RWPE2 (cell line): ENCODE results near the gene PCDHGA3.

Experiments
- ATAC-seq: fragments of 200-7000 bp; cut with Tn5 transposase; 3 replicates; pipeline ENCODE4 v1.9.1; 2021; ENCODE audit warnings: low read depth
- DNase-seq: peaks from one replicate; pipeline ENCODE4 v3.0.0-alpha.2; 2020; ENCODE audit warnings: low spot score
- H3K27ac ChIP-seq: fragments of 450-650 bp; 2 replicates; pipeline ENCODE4 v1.5.1; 2017; ENCODE audit warnings: mild to moderate bottlenecking; ENCODE audit not compliant: poor library complexity, severe bottlenecking
- H3K27me3 ChIP-seq: fragments of 250-450 bp; sonication (Bioruptor Pico); 2 replicates; pipeline ENCODE4 v1.5.1; 2021; ENCODE audit warnings: mild to moderate bottlenecking, moderate library complexity; ENCODE audit not compliant: insufficient read depth, poor library complexity, severe bottlenecking
- H3K36me3 ChIP-seq: fragments of 250-450 bp; sonication (Bioruptor Pico); 2 replicates; pipeline ENCODE4 v1.5.1; 2020; ENCODE audit warnings: low read depth, mild to moderate bottlenecking, moderate library complexity
- H3K4me1 ChIP-seq: fragments of 250-450 bp; sonication (Bioruptor Pico); 2 replicates; pipeline ENCODE4 v1.5.1; 2021; ENCODE audit warnings: mild to moderate bottlenecking, moderate library complexity; ENCODE audit not compliant: insufficient read depth, poor library complexity, severe bottlenecking
- H3K4me3 ChIP-seq: fragments of 250-450 bp; sonication (Bioruptor Pico); 2 replicates; pipeline ENCODE4 v1.5.1; 2021; ENCODE audit warnings: mild to moderate bottlenecking, moderate library complexity; ENCODE audit not compliant: severe bottlenecking
- H3K9me3 ChIP-seq: fragments of 250-450 bp; sonication (Bioruptor Pico); 2 replicates; pipeline ENCODE4 v1.5.1; 2021; ENCODE audit warnings: mild to moderate bottlenecking, moderate library complexity; ENCODE audit not compliant: severe bottlenecking
- CTCF ChIP-seq: fragments of 450-650 bp; IDR thresholded peaks from one replicate; pipeline ENCODE4 v1.5.1; 2017; ENCODE audit warnings: mild to moderate bottlenecking, moderate library complexity; ENCODE audit not compliant: poor library complexity, severe bottlenecking

Gene PCDHGA3

DNA sequence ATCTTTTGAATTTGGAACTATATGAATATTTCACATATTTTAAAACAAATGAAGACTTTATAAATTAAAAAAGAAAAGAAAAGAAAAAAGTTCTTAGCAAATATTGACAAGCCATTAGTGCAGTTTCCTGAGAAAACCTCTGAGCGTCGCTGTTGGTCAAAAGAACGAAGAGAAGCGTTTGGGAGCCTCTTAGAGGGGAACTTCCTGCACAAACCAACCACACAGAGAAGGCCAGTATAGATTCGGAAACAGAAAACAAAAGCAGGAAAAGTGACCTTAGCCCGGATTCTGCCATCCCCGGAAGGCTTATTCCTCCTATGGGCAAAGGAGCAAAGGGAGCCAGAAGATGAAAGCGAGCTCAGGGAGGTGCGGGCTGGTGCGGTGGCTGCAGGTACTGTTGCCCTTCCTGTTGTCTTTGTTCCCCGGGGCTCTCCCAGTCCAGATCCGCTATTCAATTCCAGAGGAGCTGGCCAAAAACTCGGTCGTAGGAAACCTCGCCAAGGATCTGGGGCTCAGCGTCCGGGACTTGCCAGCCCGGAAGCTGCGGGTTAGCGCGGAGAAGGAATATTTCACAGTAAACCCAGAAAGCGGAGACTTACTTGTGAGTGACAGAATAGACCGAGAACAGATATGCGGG, 16.3 kb downstream of the PCDHGA3 start, which contains the start of gene PCDHGB2:
Gene PCDHGB2, plus strand, starts transcription at position 205 of the 637 bp plus-strand sequence. Its CDS starts 142 bp downstream, at position 347.
- ATAC-seq = peak; percentile 46; the same call in 1 of the 3 replicates
- H3K27me3 ChIP-seq = peaks cover 91% of the 10 kb centered on the region
- peak within 1 kb of the TSS; percentile 18 for H3K4me3 ChIP-seq
- H3K9me3 ChIP-seq = peaks cover 12% of the 10 kb centered on the region
- H3K4me1 ChIP-seq = peaks cover 3% of the 10 kb centered on the region
- no peak within 1 kb of the TSS for H3K27ac ChIP-seq
- DNase-seq = no peak
- no peaks in the 10 kb centered on the region for H3K36me3 ChIP-seq
- peak; percentile 60 for TF ChIP-seq CTCF

GRCh38 chr5:141360685-141361084, 17.1 kb downstream of the PCDHGA3 start:
- no peak overlapping the region for H3K4me3 ChIP-seq
- H3K27ac ChIP-seq = no peak overlapping the region
- peaks cover 95% of the 10 kb centered on the region for H3K27me3 ChIP-seq
- H3K36me3 ChIP-seq = no peaks in the 10 kb centered on the region
- H3K9me3 ChIP-seq = peaks cover 18% of the 10 kb centered on the region
- no peak for TF ChIP-seq CTCF
- ATAC-seq (no peak), DNase-seq (no peak)
- H3K4me1 ChIP-seq = peaks cover 3% of the 10 kb centered on the region

- ATAC-seq = no peak
- Histone ChIP-seq H3K4me1 (peaks cover 3% of the 10 kb centered on the region), H3K27me3 (peaks cover 97% of the 10 kb centered on the region), H3K27ac (no peak overlapping the region), H3K36me3 (no peaks in the 10 kb centered on the region), H3K4me3 (no peak overlapping the region), H3K9me3 (peaks cover 18% of the 10 kb centered on the region)
- no peak for TF ChIP-seq CTCF
- no peak for DNase-seq
These were observed 19.1 kb downstream of the PCDHGA3 start for GRCh38 chr5:141362719-141363118.

DNA sequence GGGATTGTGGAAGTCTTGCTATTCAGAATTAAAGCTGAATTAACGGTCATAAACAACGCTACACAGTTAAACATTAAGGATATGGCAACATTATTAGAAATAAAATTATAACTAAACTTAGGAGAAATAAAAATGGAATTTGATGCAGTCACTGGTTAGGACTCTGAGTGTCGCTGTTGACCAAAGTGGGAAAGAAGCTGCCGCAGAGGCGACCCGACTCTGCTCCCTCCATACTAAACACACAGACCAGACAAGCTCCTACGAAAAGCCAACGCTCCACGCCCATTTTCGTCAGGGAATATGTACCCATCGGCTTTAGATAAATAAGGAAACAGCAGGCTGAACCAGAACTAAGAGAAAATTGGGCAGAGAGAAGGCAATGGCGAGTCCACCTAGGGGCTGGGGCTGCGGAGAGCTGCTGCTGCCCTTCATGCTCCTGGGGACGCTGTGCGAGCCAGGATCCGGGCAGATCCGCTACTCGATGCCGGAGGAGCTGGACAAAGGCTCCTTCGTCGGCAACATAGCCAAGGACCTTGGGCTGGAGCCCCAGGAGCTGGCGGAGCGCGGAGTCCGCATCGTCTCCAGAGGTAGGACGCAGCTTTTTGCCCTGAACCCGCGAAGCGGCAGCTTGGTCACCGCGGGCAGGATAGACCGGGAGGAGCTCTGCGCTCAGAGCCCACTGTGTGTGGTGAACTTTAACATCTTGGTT, 20.5 kb downstream of the PCDHGA3 start, which contains the start of gene PCDHGA5:
Gene PCDHGA5, plus strand, starts transcription at position 211 of the 709 bp plus-strand sequence. Its CDS starts 169 bp downstream, at position 380.
- peaks cover 3% of the 10 kb centered on the region for H3K4me1 ChIP-seq
- no peak for ATAC-seq
- peaks cover 97% of the 10 kb centered on the region for H3K27me3 ChIP-seq
- DNase-seq = no peak
- no peak within 1 kb of the TSS for H3K4me3 ChIP-seq
- TF ChIP-seq CTCF = no peak
- peaks cover 18% of the 10 kb centered on the region for H3K9me3 ChIP-seq
- H3K27ac ChIP-seq = no peak within 1 kb of the TSS
- no peaks in the 10 kb centered on the region for H3K36me3 ChIP-seq
